GM12872 (cell line): ENCODE results near the gene TMPRSS11D.

Experiments
- CTCF ChIP-seq: IDR thresholded peaks from 3 replicates; pipeline ENCODE4 v1.5.1; 2011; ENCODE audit warnings: low read depth, mild to moderate bottlenecking, low read length, moderate library complexity; ENCODE audit not compliant: insufficient read depth

TMPRSS11D gene

GRCh38 chr4:67820903-67821302 lies 62.9 kb downstream of the TMPRSS11D start:
- no peak for TF ChIP-seq CTCF

GRCh38 chr4:67810011-67810410 lies 73.8 kb downstream of the TMPRSS11D start:
- no peak for TF ChIP-seq CTCF

- TF ChIP-seq CTCF: no peak
These were observed 74.3 kb downstream of the TMPRSS11D start for GRCh38 chr4:67809502-67809901.

GRCh38 chr4:67796810-67797209 lies 87.0 kb downstream of the TMPRSS11D start:
- TF ChIP-seq CTCF: no peak

- no peak for TF ChIP-seq CTCF
These were observed 93.1 kb downstream of the TMPRSS11D start for GRCh38 chr4:67790721-67791120.

GRCh38 chr4:67787311-67787710 lies 96.5 kb downstream of the TMPRSS11D start:
- no peak for TF ChIP-seq CTCF

GRCh38 chr4:67785528-67785927 lies 98.3 kb downstream of the TMPRSS11D start:
- no peak for TF ChIP-seq CTCF

- no peak for TF ChIP-seq CTCF
These were observed 104.2 kb downstream of the TMPRSS11D start for GRCh38 chr4:67779631-67780030.
